Measurements from ENCODE around the gene PCDHGC5.

The PCDHGC5 gene

GRCh38 chr5:141490771-141491170 lies 1.9 kb downstream of the PCDHGC5 start:
- DNase-seq (ENCODE audit: low spot score) (no peak), FAIRE-seq (no peak)

DNA sequence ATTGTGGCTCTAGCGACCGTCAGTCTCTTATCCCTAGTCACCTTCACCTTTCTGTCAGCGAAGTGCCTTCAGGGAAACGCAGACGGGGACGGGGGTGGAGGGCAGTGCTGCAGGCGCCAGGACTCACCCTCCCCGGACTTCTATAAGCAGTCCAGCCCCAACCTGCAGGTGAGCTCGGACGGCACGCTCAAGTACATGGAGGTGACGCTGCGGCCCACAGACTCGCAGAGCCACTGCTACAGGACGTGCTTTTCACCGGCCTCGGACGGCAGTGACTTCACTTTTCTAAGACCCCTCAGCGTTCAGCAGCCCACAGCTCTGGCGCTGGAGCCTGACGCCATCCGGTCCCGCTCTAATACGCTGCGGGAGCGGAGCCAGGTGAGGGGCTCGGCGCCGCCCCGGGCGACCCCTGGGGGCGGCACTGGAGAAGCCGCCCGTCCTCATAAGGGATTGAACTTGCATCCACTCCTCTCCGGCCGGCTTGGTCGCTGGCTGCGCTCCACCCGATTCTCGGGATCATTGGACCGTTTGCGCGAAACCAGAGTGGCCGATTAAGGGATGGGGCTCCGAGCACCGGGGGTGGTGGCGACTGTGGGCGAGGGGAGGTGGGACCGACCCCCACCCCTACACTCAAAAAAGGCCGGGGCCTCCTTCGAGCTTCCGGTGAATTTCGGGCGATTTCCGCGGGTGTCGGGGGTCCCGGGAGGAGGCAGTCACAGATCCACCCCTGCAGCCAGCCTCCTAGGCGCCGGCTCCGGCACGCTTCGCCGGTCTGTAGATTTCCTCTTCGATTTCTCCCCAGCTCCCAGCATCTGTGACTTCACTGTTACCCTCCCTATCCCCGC lies 2.7 kb downstream of the PCDHGC5 start:
- FAIRE-seq (no peak), DNase-seq (ENCODE audit: low spot score) (no peak)

GRCh38 chr5:141492168-141492885 lies 3.4 kb downstream of the PCDHGC5 start:
- no peak for DNase-seq (ENCODE audit: low spot score)
- no peak for FAIRE-seq

GRCh38 chr5:141493500-141494422 lies 4.9 kb downstream of the PCDHGC5 start:
- DNase-seq (ENCODE audit: low spot score) (no peak), FAIRE-seq (no peak)

- DNase-seq (ENCODE audit: low spot score), result no peak
- no peak for FAIRE-seq
Measured at GRCh38 chr5:141494761-141495452, 6.0 kb downstream of the PCDHGC5 start.

DNA sequence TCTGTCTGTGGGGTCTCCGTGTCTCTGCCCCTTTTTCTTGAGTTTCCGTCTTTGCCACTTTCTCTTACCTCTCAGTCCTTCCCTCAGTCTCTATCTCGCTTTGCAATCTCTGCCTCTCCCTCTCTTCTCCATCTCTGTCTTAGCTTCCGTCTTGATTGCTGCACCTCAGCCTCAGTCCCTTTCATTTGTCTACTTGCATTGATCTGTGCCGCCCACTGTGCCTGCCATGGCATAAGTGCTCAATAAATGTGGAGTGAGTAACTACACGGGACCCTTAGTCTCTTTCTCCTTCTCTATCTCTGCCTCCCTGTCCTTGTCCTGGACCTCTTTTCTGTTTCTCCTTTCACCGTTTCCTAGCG lies 6.6 kb downstream of the PCDHGC5 start:
- no peak for DNase-seq (ENCODE audit: low spot score)
- no peak for FAIRE-seq

DNA sequence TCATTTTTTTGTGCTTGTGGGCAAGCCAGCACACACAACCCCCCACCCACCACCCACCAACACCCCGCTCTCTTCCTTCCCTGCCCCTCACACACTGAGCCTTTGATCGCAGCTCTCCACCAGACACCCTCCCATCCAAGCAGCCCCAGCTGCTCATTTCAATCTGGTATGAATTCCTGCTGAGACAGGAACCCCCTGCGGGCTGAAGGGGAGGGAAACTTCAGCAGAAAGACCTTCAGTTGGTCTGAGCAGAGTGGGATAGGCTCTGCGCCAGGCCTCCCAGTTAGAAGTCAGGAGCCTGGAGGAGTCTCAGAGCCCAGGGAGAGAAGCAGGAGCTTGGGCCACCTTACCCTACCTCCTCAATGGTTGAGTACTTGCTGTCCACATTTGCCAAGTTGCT lies 7.2 kb downstream of the PCDHGC5 start:
- FAIRE-seq (no peak), DNase-seq (ENCODE audit: low spot score) (no peak)

- DNase-seq (ENCODE audit: low spot score) (no peak), FAIRE-seq (no peak)
Measured at GRCh38 chr5:141501761-141502160, 12.9 kb downstream of the PCDHGC5 start.

GRCh38 chr5:141503681-141504080 lies 14.8 kb downstream of the PCDHGC5 start:
- DNase-seq (ENCODE audit: low spot score), result no peak
- FAIRE-seq, result no peak

GRCh38 chr5:141504216-141504615 lies 15.3 kb downstream of the PCDHGC5 start:
- FAIRE-seq, result no peak
- DNase-seq (ENCODE audit: low spot score), result no peak

DNA sequence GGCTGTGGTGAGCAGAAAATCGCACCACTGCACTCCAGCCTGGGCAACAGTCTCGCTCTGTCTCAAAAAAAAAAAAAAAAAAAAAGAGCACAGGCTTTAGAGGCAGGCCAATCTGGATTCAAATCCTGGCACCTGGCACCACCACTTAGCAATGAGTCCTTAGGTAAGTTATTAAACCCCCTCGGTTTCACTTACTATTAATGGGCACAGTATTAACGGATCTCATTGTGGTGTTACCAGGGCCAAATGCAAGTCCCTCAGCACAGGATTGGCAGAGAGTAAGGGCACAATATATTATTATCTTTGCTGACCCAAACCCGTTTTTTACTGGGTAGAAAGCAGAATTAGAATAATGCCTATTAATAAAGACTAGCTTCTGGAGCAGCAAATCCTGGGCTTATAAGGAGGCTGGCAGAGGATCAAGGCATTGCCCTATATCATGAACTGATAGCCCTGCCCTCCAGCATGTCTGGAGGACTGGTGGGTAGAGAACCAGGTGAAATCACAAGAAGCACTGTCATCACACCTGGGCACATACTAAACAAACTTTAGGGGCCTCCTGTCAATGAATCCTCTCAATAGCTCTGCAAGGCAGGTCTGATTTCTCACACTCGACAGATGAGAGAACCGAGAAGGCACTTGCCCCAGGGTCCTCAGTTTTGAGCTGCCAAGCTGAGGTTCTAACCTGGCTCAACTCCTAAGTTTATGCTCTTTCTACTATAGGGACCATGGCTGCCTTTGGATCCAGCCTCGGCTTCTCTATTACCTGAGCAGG lies 17.7 kb downstream of the PCDHGC5 start:
- DNase-seq (ENCODE audit: low spot score), result no peak
- no peak for FAIRE-seq

- DNase-seq (ENCODE audit: low spot score) (no peak), FAIRE-seq (no peak)
Measured at GRCh38 chr5:141507387-141508091, 18.7 kb downstream of the PCDHGC5 start.

DNA sequence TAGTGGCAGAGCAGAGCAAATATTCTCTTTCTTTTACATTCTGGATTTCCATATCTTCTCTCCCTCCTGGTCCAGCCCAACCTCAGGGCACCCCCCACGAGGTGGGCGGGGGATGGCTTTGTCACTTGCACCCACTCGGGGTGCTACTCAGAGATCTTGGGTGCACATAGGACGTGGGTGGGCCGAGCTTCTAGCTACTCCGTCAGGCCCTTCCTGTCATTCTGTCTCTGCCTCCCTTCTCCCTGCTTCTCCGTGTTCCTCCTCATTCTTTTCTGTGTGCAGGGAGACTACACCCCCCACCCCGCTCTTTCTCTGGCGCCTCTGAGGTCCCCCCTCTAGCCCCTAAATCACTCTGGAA lies 19.5 kb downstream of the PCDHGC5 start:
- no peak for FAIRE-seq

DNA sequence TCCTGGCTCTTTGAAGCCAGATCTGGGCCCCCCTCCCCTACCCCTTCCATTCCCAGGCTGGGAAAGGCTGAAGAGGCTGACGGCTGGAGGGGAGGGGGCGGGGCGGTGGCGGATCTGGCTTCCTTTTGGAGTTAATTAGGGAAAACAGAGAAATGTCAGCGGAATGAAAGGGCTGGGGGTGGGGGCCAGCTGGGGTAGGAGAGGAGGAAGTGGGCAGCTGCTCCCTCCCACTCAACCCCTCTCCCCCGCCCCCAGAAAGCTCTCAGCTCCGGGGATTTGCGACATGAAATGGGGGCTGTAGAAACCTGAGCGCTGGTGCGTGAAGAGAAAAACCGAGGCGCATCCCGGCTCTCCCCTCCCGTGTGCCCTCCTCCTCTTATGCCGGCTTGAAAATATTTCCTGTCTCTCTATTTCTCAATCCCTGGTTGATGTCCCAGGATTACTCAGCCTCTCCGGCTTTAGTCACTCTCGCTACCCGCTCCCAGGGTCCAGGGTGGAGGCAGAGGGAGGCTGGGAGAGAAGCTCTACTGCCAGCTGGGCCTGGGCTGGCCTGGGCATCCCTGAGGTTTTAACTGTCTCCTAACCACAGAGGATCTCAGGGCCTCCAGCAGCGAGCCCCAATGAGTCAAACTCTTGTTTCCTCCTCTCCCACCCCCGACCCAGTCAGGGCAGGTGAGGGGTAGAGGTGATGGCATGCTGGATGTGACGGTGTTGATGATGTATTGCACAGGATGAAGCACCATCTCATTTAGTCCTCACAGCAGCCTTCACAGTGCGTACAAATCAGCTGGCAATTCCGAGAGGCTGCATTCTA lies 20.1 kb downstream of the PCDHGC5 start:
- DNase-seq (ENCODE audit: low spot score), result peak; percentile 98
- peak; percentile 98 for FAIRE-seq

More for the DNA sequence above, 19.5 kb downstream of the PCDHGC5 start:
- no peak for DNase-seq (ENCODE audit: low spot score)

DNA sequence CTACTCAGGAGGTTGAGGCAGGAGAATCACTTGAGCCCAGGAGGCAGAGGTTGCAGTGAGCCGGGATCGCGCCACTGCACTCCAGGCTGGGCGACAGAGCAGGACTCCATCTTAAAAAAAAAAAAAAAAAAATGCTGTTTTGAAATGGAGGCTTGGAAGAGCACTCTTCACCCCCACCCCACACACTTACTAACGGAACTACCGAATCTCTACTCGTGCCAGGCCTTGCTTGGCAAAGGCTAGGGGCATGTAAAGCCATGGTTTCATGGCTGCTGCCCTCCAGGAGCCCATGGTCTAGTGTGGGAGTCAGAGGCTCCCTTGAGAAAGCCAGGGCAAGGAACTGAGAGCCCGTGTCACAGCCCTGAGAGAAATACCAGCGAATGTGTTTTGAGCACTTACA lies 21.3 kb downstream of the PCDHGC5 start:
- no peak for FAIRE-seq
- no peak for DNase-seq (ENCODE audit: low spot score)

DNA sequence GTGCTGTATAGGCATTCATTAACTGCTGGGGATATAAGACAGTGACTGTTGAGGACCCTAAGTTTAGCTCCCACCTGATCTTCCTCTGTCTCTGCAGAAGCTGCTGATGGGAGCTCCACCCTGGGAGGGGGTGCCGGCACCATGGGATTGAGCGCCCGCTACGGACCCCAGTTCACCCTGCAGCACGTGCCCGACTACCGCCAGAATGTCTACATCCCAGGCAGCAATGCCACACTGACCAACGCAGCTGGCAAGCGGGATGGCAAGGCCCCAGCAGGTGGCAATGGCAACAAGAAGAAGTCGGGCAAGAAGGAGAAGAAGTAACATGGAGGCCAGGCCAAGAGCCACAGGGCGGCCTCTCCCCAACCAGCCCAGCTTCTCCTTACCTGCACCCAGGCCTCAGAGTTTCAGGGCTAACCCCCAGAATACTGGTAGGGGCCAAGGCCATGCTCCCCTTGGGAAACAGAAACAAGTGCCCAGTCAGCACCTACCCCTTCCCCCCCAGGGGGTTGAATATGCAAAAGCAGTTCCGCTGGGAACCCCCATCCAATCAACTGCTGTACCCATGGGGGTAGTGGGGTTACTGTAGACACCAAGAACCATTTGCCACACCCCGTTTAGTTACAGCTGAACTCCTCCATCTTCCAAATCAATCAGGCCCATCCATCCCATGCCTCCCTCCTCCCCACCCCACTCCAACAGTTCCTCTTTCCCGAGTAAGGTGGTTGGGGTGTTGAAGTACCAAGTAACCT lies 22.1 kb downstream of the PCDHGC5 start:
- DNase-seq (ENCODE audit: low spot score) (no peak), FAIRE-seq (no peak)

DNA sequence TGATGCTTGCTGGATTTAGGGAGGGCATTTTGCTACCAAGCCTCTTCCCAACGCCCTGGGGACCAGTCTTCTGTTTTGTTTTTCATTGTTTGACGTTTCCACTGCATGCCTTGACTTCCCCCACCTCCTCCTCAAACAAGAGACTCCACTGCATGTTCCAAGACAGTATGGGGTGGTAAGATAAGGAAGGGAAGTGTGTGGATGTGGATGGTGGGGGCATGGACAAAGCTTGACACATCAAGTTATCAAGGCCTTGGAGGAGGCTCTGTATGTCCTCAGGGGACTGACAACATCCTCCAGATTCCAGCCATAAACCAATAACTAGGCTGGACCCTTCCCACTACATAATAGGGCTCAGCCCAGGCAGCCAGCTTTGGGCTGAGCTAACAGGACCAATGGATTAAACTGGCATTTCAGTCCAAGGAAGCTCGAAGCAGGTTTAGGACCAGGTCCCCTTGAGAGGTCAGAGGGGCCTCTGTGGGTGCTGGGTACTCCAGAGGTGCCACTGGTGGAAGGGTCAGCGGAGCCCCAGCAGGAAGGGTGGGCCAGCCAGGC lies 23.0 kb downstream of the PCDHGC5 start:
- no peak for DNase-seq (ENCODE audit: low spot score)
- FAIRE-seq, result no peak

DNA sequence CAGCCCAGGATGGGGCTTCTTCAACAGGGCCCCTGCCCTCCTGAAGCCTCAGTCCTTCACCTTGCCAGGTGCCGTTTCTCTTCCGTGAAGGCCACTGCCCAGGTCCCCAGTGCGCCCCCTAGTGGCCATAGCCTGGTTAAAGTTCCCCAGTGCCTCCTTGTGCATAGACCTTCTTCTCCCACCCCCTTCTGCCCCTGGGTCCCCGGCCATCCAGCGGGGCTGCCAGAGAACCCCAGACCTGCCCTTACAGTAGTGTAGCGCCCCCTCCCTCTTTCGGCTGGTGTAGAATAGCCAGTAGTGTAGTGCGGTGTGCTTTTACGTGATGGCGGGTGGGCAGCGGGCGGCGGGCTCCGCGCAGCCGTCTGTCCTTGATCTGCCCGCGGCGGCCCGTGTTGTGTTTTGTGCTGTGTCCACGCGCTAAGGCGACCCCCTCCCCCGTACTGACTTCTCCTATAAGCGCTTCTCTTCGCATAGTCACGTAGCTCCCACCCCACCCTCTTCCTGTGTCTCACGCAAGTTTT lies 23.6 kb downstream of the PCDHGC5 start:
- FAIRE-seq, result no peak

More for the DNA sequence above, 23.6 kb downstream of the PCDHGC5 start:
- DNase-seq (ENCODE audit: low spot score), result no peak

Data from RCC 7860 (cell line).